HG03025 (cell line): ENCODE measurements around the gene C15orf61.

ENCODE experiments used
- ATAC-seq: cut with Tn5 transposase; IDR thresholded peaks from one replicate; pipeline ENCODE4 v1.9.1; 2021; ENCODE audit warnings: mild to moderate bottlenecking, moderate library complexity; ENCODE audit not compliant: unreplicated experiment, low FRiP score

The C15orf61 gene

DNA sequence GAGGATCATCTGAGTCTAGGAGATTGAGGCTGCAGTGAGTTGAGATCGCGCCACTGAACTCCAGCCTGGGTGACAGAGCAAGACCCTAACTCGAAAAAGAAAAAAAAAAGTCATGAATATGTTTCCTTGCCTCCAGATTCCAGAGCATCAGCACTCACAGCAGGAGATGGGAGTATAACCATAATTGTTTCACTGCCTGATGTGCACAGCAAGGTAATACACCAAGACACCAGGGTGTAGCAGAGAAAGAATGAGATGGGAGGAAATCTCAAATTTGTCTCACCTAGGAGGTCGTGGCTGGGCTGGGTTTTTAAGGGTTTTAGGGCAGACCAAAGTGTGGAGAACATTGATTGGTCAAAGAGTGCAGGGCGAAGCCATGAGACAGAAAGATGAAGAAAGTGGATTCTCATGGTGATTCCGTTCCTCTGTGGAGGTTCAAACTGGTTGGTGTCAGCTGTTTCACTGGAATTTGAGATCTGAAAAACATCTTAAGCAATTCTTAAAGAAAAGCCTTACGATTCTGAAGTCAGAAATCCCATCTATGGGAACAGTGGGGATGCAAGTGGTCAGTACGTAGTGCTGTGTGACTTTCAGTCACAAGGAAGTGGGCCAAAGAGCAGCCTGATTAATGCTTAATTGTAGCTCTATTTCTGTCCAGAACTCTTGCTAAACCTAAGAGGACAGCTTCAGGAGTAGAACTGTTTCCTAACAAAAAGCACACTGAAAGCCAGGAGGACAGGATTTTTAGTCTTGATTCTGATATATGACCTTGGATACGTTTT is 7.8 kb upstream of the C15orf61 start:
- ATAC-seq = no peak

DNA sequence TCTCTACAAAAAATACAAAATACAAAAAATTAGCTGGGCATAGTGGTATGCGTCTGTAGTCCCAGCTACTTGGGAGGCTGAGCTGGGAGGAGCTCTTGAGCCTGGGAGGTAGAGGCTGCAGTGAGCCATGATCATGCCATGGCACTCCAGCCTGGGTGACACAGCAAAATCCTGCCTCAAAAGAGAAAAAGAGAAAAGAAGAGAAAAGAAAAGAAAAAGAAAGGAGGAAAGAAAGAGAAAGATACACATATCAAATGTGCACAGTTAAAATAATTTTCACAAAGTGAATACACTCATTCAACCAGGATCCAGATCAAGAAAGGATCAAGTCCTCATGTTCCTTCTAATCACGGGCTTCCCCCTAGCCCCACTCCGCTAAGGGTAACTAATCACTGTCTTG is 5.8 kb upstream of the C15orf61 start:
- no peak for ATAC-seq

DNA sequence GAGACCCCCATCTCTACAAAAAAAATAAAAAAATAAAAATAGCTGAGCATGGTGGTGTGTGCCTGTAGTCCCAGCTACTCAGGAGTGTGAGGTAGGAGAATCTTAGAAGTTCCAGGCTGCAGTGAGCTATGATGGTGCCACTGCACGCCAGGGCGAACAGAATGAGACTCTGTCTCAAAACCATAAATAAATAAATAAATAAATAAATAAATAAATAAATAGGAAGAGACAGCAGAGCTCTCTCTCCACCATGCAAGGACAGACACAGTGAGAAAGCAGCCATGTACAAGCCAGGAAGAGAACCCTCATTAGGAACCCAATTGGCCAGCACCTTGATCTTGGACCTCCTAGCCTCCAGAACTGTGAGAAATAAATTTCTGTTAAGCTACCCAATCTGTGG is 5.4 kb upstream of the C15orf61 start:
- no peak for ATAC-seq

DNA sequence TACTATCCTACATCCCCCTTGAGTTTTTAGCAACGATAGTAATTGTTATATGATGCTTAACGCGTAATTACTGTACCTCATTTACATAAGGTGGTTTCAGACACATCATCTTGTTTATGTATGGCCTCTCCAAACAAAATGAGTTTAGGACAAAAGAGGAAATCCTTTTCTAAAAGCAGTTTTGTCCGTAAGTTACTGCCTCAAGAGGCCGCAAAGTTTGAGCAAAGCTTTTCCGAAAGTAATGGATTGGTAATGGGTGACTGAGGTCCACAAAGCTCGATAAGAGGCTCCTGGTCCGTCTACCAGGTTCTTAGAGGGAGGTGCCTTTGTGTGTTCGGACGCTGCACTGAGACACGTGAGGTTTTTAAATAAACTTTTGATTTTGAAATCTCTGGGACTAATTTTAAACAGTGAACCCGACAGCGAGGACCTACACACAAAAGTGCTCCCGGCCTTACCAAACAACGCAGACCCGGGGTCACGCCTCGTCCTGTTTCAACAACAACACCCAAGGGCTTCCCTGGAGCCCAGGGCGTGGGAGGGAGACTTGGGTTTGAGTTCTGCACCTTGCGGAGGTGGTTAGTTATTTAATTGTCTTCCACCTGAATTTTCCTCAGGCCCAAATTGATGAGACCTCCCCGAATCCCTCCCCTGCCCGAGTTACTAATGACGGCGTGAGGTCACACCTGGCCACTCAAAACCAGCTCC is 456 bp upstream of the C15orf61 start:
- ATAC-seq = no peak

DNA sequence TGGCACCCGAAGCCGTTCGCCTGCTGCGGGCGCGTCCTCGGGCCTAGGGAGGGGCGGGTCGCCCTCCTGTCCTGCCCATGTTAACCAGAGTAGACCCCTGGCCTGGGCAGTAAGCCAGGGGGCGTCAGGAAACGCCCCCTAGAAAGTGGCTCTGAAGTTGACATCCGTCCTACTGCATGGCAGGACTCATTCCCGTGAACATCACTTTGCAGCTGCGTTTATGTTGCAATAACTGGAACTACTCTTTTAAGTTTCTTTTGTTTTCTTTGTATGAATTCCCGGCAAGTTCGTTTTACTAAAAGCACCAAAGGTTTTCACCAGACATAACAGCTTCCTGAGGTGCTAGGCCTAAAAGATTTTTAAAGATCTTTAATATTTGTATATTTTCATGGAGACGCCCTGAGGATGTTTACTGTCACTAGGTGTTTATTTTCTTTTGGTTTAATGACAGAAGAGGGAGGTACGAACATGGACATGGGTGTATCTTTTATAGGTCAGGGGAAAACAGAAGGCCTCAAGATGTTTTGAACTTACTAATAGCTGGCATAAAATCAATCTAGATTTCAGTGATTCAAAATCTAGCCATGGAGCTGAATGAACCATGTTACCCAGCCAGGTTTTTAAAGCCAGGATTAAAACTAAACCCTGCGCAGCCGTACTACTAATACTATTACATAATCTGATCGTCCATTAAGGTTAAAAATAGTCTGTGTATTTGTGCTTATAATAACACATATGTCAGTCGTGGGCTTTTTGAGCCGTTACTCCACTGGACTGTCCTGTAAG is 1.0 kb downstream of the C15orf61 start:
- peak; percentile 18 for ATAC-seq

DNA sequence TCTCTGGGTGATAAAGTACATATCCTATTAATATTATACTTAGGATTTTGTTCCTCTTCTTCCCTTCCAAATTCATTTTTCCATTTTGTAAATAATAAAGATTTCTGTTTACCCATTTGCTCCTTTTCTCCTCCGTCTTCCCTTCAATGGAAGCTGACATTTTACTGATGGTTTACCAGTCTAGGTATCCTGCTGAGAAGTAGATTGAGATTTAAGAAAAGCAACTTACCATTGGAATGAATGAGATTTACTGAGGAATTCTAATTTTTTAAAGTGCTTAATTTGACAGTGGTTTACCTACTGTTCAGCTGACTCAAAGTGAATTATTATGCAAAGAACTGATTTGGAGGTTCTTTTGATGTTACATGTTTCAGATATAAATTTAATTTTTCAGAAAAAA is 2.4 kb downstream of the C15orf61 start:
- ATAC-seq = no peak

DNA sequence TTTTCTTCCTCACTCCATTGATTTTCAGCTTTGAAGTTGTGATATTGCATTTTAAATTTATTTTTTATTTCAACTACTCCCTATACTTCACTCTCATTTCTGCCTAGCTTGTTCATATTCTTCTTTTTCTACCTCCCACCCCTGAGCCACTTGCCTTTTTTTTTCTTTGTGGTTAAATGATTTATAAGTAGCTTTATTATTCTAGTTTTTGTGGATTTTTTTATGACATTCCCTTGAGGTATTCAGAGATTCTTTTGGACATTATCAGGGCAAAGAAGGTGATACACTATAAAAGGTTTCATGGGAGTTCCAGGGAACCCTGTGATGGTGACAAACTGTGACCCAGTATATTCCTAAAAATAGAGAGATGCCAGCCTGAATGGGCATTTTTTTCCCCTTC is 3.3 kb downstream of the C15orf61 start:
- ATAC-seq = no peak

DNA sequence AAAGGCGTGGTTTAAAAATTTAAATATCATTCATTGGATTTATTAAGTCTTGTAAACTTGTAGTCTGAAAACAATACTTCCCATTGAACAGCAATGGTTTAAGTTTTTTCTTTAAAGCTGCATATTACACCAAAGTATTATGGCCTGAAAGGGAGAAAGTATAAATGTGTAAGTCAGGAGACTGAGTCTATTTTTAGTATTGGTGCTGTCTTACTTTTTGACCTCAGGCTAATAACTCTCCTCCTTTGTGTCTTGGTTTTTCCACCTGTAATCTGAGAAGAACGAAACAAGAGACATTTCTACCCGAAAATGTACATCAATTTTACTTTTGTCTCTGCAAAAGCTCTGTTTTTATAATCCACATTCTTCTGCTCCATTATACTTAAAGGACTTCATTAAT is 7.6 kb downstream of the C15orf61 start:
- no peak for ATAC-seq

DNA sequence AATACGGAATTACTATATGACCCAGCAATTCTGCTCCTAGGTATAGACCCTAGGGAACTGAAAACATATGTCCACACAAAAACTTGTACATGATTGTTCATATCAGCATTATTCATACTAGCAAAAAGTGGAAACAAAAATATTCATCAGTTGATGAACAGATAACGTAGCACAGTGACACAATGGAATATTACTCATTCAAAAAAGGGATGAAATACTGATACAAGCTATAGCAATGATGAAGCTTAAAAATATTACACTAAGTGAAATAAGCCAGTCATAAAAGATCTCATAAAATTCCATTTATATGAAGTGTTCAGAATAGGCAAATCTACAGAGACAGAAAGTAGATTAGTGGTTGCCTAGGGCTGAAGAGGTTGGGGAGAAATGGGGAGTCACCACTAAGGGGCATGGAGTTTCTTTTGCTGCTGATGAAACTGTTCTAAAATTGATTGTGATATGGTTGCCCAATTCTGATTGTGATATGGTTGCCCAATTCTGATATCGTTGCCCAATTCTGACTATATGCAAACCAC is 10.5 kb downstream of the C15orf61 start:
- no peak for ATAC-seq

DNA sequence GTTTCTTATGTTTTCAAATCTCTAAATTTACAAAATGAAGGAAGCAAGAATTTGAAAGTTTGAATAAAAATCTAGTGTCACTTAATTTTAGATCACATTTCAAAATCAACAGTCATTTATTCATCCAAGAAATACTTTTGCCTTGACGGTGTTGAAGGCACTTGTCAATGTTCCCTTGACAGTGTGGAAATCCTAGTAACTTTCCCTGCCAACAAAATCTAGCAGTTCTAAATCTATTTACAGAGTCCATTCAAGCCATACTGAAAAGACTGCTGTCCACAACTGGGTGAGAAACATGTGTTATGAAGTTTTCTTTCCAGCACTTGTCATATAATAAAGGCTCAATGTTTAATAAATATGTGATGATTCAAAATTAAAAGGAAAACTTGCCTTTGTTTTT is 12.9 kb downstream of the C15orf61 start:
- no peak for ATAC-seq

DNA sequence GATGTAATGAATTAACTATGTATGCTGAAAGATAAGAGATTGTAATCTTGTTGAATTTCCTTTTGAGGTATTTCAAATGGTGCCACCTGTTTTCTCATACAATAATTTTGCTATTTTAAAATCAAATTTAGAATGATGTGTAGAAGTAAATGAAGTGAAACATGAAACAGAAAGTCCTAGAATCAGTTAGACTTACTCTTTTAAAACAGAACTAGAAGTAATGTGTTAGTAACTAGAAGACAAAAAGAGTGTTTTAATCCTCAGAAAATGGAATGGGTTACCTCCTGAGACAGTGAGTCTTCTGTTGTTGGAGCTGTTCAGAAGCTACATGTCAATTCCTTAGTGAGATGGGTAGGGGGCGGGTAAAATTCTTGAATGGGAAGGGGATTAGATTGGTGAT is 13.4 kb downstream of the C15orf61 start:
- ATAC-seq = no peak

DNA sequence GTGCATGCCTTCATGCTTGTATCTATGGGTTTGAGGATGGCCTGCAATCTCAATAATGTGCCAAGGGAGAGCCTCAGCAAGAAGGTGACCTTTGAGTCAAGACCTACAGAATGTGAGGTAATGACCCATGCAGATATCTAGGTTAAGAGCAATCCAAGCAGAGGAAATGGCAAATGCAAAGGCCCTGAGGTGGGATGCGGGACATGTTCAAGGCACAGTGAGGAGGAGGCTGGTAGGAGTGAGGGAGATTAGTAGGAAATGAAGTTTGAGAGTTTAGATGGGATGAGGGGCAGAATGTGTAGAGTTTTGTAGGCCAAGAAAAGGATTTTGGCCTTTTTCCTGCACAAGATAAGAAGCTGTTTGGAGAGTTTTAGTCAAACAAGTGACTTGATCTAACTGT is 16.8 kb downstream of the C15orf61 start:
- ATAC-seq = no peak

DNA sequence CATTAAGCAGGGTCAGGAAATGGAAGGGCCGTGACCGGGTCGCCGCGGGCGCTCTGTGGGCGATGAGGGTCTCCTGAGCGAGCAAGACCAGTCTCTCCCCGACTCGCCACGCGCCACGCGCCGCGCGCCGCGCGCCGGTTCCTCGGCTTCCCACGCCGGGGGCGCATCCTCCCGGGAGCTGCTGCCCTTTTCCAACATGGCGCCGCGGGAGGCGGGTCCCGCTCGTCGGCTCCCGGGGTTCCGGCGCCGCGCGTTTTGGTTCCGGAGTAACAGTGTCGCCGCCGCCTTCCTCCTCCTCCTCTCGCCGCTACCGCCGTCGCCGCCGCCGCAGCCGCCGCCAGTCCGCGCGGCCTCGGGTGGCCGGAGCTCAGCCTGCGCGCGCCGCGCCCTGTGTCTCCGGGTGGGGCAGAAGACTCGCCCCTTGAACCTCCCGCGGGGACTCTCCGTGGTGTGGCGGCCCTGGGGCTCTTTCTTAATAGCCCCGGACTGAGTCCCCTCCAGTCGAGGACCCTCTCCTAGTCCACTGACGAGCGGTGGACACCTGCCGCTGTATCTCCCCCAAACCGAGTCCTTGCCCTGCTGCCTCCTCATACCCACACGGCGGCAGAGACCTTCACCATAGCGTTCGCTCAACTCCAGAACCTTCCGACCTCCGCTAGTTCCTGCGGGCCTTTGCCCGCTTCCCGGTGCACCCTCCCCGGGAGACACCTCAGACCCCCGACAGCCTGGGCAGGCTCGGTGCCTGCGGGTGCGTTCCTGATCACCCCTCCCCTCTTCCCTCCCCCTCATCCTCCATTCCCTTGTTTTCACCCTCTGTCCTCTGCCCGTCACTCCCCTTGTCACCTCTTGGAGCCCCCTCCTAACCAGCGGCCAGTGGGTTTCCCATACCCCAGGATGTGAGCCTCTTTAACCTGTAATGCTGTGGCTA is 21.8 kb downstream of the C15orf61 start, which contains the start of gene MAP2K5:
Gene MAP2K5, plus strand, starts transcription at position 284 of the 928 bp plus-strand sequence. Its CDS starts 633 bp downstream, at position 917.
- ATAC-seq = peak; percentile 42

DNA sequence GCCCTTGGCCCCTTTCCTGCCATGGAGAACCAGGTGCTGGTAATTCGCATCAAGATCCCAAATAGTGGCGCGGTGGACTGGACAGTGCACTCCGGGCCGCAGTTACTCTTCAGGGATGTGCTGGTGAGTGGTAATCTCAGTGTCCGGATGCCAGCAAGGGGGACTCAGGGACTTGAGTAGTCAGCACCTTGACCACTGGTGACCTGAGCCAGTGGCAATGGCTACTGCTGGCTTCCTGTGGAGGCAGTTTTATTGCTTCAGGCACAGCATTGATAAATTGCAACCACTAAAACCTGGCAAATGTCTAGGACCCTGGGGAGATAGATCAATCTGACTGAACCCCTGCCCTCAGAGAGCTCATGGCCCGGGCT is 22.4 kb downstream of the C15orf61 start:
- ATAC-seq = no peak

DNA sequence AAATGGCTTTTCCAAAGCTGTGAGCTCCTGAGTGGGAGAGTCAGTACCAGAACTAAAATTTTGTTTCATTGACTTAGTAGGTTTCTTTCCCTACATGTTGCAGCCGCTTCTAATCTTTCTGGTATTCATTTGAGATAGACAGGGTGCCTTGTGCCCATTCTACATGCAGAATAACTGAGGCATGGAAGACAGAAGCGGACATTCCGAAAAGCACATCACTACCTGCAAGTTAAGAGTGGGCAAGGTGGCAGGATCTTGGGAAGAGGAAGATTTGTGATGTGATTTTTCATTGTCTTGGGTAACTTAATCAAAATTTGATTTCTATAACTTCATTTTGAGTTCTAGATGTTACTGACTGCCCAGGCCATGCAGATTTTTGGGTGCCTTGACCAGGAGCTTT is 23.5 kb downstream of the C15orf61 start:
- no peak for ATAC-seq

DNA sequence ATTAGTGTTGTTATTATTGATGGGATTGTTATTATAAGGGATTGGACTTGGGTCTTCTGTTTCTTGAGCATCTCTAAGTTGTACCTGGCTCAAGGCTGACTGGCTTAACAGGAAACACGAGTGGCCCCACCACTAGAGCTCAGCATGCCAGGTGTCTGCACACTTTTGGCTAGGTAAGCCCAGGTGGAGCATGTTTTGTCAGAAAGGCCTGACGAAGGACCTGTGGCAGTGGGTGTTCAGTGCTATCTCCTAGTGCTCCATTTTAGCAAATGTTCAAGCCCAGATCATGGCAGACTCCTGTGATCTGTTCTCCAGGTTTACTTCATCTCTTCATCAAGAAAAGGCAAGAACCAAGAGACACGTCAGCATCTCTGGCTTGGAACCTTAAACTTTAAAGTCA is 24.9 kb downstream of the C15orf61 start:
- no peak for ATAC-seq

DNA sequence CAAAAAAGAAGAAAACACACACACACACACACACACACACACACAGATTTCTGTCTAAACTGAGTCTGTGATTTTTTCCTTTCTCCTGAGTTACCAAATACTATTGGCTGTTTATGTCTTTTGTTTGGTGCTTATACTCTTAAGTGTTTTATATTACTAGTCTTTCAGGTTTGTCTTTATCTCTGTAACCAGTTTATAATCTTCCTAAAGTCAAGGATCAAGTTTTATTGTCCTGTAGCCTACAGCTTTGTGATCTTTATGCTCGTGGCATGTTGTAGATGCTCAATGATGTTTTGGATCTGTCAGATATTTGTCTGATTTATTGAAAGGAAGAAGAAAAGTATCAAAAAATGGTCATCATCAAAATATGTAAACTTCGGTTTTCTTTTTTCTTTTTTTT is 26.1 kb downstream of the C15orf61 start:
- ATAC-seq = no peak

DNA sequence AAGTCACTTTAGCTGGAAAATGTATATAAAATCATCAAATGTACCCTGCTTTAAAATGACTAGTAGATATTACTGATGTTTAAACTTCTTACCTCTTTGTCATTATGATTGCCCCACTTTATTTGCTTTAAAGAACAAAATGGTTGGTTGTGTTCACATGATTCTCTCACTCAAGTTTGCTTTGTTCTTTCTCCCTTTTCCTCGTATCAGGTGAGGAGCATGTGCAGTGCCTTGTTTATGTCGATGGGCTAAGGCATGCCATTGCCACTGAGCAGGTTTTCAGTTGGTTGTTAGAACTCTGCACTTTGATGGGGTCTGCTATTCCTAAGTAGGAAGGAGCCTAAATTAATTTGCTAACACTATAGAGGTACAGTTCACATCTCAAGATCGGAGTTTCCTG is 26.9 kb downstream of the C15orf61 start:
- no peak for ATAC-seq

DNA sequence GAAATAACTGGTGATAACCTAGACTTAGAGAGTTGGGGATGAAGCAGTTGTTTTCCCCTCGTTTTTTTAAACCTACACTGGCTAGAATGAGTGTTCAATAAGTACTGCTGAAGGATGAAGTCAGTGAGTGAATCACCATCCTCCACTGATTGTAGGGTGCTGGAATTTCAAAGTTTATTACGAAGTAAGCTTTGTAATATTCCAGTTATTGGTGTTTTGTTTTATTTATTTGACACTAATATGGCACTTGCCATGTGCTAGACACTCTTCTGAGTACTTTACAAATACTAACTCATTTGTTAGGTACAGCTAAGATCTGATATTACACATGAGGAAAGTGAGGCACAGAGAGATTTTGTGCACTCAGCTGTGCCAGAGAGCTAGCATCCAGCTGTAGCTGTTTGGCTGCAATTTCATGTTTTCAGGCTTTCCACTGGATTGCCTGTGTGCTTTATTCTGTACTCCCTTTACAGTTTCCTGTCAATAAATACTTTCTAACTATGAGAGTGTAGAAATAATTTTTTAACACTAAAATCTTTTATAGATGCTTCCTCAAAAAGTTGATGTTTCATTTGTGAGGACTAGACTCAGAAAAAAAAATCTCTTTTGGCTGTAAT is 27.4 kb downstream of the C15orf61 start:
- ATAC-seq = no peak
